HEK293 (cell line): ENCODE data around the gene ANXA3.

Experiments used
- CTCF ChIA-PET: fragments of 350-600 bp; formaldehyde crosslinking; extraction: SDS; loops from one replicate; lab custom pipeline; 2021; ENCODE audit warnings: antibody characterized with exemption; lab: Yijun Ruan, JAX
- POLR2A ChIA-PET: fragments of 300-600 bp; formaldehyde crosslinking; extraction: SDS; loops from one replicate; lab custom pipeline; 2020; ENCODE audit warnings: antibody characterized with exemption, inconsistent platforms; lab: Yijun Ruan, JAX
- H3K27ac ChIP-seq: fragments of 200-500 bp; sonication (Bioruptor generic); 2 replicates; pipeline ENCODE4 v1.5.1; 2014; ENCODE audit warnings: low read depth, low read length, control low read depth, inconsistent platforms; ENCODE audit errors: extremely low read depth
- H3K36me3 ChIP-seq, 2 experiments: fragments of 200-500 bp in 1 of 2; sonication (Bioruptor generic) in 1 of 2; 1 replicate in 1 of 2; 2 replicates in 1 of 2; pipeline ENCODE4 v1.5.1; 2014 to 2017; ENCODE audit warnings: inconsistent platforms in 2 of 2, low read length in 2 of 2; ENCODE audit not compliant: control insufficient read depth in 2 of 2, insufficient read depth in 1 of 2
- H3K4me1 ChIP-seq: fragments of 200-500 bp; sonication (Bioruptor generic); 2 replicates; pipeline ENCODE4 v1.5.1; 2014; ENCODE audit warnings: mild to moderate bottlenecking, low read length, inconsistent platforms; ENCODE audit not compliant: control insufficient read depth, insufficient read depth
- H3K4me3 ChIP-seq: 2 replicates; pipeline ENCODE4 v1.5.1; 2011; ENCODE audit warnings: low read depth, mild to moderate bottlenecking, control low read depth, low read length, moderate library complexity
- H3K9me3 ChIP-seq: fragments of 200-500 bp; sonication (Bioruptor generic); 2 replicates; pipeline ENCODE4 v1.5.1; 2014; ENCODE audit warnings: low read depth, low read length, inconsistent platforms; ENCODE audit not compliant: control insufficient read depth, insufficient read depth
- ELK4 ChIP-seq: IDR thresholded peaks from 2 replicates; pipeline ENCODE4 v1.6.1; 2011; ENCODE audit warnings: mild to moderate bottlenecking, low read depth, low read length, borderline replicate concordance
- FEZF1 ChIP-seq: fragments of 450-650 bp; formaldehyde crosslinking; IDR thresholded peaks from 2 replicates; pipeline ENCODE4 v1.5.1; 2016; ENCODE audit warnings: missing biosample characterization, missing genetic modification characterization
- GLI2 ChIP-seq: fragments of 450-650 bp; formaldehyde crosslinking; IDR thresholded peaks from 2 replicates; pipeline ENCODE4; 2017; ENCODE audit warnings: missing biosample characterization, missing genetic modification characterization, low read depth, borderline replicate concordance
- KLF16 ChIP-seq: fragments of 450-650 bp; formaldehyde crosslinking; IDR thresholded peaks from 2 replicates; pipeline ENCODE4 v1.5.1; 2017; ENCODE audit warnings: missing biosample characterization, missing genetic modification characterization
- OVOL3 ChIP-seq: fragments of 450-650 bp; formaldehyde crosslinking; IDR thresholded peaks from 2 replicates; pipeline ENCODE4 v1.5.1; 2016; ENCODE audit warnings: missing biosample characterization, missing genetic modification characterization
- PRDM1 ChIP-seq: fragments of 450-650 bp; formaldehyde crosslinking; IDR thresholded peaks from 2 replicates; pipeline ENCODE4; 2016; ENCODE audit warnings: missing biosample characterization, missing genetic modification characterization
- SALL2 ChIP-seq: fragments of 450-650 bp; formaldehyde crosslinking; IDR thresholded peaks from 2 replicates; pipeline ENCODE4 v1.5.0; 2017; ENCODE audit warnings: missing biosample characterization, mild to moderate bottlenecking, missing genetic modification characterization, borderline replicate concordance
- ZEB2 ChIP-seq: fragments of 450-650 bp; formaldehyde crosslinking; IDR thresholded peaks from 2 replicates; pipeline ENCODE4 v1.5.1; 2016; ENCODE audit warnings: missing biosample characterization, missing genetic modification characterization
- ZFHX2 ChIP-seq: fragments of 450-650 bp; formaldehyde crosslinking; conservative IDR thresholded peaks from 2 replicates; pipeline ENCODE4 v1.5.1; 2016; ENCODE audit warnings: missing biosample characterization, missing genetic modification characterization
- ZNF248 ChIP-seq: fragments of 450-650 bp; formaldehyde crosslinking; IDR thresholded peaks from 2 replicates; pipeline ENCODE4 v1.5.1; 2017; ENCODE audit warnings: missing biosample characterization, missing genetic modification characterization
- ZNF335 ChIP-seq: fragments of 450-650 bp; formaldehyde crosslinking; conservative IDR thresholded peaks from 2 replicates; pipeline ENCODE4 v1.5.1; 2016; ENCODE audit warnings: missing biosample characterization, missing genetic modification characterization
- ZNF654 ChIP-seq: fragments of 450-650 bp; formaldehyde crosslinking; IDR thresholded peaks from 2 replicates; pipeline ENCODE4 v1.5.1; 2016; ENCODE audit warnings: low read depth, missing biosample characterization, missing genetic modification characterization
- ZNF701 ChIP-seq: fragments of 450-650 bp; formaldehyde crosslinking; IDR thresholded peaks from 2 replicates; pipeline ENCODE4 v1.5.1; 2016; ENCODE audit warnings: missing biosample characterization, missing genetic modification characterization
- ZNF768 ChIP-seq: fragments of 450-650 bp; formaldehyde crosslinking; IDR thresholded peaks from 2 replicates; pipeline ENCODE4 v1.5.1; 2018; ENCODE audit warnings: missing biosample characterization, mild to moderate bottlenecking, missing genetic modification characterization
- ZSCAN23 ChIP-seq: fragments of 450-650 bp; formaldehyde crosslinking; IDR thresholded peaks from 2 replicates; pipeline ENCODE4 v1.5.1; 2016; ENCODE audit warnings: missing biosample characterization, missing genetic modification characterization
- TF ChIP-seq, protein P1 (sequence below): fragments of 450-650 bp; IDR thresholded peaks from 2 replicates; pipeline ENCODE4 v1.5.1; 2018; ENCODE audit warnings: missing biosample characterization, missing genetic modification characterization
- TF ChIP-seq, protein P2 (sequence below): fragments of 450-650 bp; formaldehyde crosslinking; IDR thresholded peaks from 2 replicates; pipeline ENCODE4 v1.5.1; 2016; ENCODE audit warnings: missing biosample characterization, missing genetic modification characterization
- TF ChIP-seq, protein P3 (sequence below): fragments of 450-650 bp; formaldehyde crosslinking; IDR thresholded peaks from 2 replicates; pipeline ENCODE4 v1.5.1; 2016; ENCODE audit warnings: missing biosample characterization, missing genetic modification characterization
- TF ChIP-seq, protein P4 (sequence below): fragments of 450-650 bp; formaldehyde crosslinking; IDR thresholded peaks from 2 replicates; pipeline ENCODE4 v1.5.1; 2016; ENCODE audit warnings: missing biosample characterization, missing genetic modification characterization
- TF ChIP-seq, protein P5 (sequence below): fragments of 450-650 bp; formaldehyde crosslinking; IDR thresholded peaks from 2 replicates; pipeline ENCODE4 v1.5.1; 2016; ENCODE audit warnings: missing biosample characterization, missing genetic modification characterization

Gene ANXA3

DNA sequence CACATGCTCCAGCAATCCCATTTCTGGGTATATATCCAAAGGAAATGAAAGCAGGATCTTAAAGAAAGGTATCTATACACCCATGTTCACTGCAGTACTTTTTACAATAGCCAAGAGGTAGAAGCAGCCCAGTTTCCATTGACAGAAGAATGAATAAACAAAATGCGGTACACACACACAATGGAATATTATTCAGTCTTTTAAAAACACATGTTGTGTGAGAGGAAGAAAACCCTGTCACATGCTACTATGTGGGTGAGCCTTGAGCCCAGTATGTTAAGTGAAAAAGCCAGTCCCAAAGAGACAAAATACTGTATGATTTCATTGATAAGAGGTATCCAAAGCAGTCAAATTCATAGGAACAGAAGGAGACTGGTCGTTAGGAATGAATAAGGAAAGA, 6.3 kb downstream of the ANXA3 start:
- H3K4me1 ChIP-seq, result no peaks in the 10 kb centered on the region
- ChIA-PET CTCF (no interaction called here), POLR2A (no interaction called here)
- H3K27ac ChIP-seq, result no peak overlapping the region
- H3K4me3 ChIP-seq, result no peak overlapping the region
- no peaks in the 10 kb centered on the region for H3K9me3 ChIP-seq
- no peaks in the 10 kb centered on the region for H3K36me3 ChIP-seq
- TF ChIP-seq PRDM1 (tag by site-specific recombination) (no peak), ELK4 (no peak), GLI2 (no peak), ZFHX2 (tag by site-specific recombination) (no peak)
- TF ChIP-seq, protein P1, sequence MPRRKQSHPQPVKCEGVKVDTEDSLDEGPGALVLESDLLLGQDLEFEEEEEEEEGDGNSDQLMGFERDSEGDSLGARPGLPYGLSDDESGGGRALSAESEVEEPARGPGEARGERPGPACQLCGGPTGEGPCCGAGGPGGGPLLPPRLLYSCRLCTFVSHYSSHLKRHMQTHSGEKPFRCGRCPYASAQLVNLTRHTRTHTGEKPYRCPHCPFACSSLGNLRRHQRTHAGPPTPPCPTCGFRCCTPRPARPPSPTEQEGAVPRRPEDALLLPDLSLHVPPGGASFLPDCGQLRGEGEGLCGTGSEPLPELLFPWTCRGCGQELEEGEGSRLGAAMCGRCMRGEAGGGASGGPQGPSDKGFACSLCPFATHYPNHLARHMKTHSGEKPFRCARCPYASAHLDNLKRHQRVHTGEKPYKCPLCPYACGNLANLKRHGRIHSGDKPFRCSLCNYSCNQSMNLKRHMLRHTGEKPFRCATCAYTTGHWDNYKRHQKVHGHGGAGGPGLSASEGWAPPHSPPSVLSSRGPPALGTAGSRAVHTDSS (tag by site-specific recombination), result no peak

DNA sequence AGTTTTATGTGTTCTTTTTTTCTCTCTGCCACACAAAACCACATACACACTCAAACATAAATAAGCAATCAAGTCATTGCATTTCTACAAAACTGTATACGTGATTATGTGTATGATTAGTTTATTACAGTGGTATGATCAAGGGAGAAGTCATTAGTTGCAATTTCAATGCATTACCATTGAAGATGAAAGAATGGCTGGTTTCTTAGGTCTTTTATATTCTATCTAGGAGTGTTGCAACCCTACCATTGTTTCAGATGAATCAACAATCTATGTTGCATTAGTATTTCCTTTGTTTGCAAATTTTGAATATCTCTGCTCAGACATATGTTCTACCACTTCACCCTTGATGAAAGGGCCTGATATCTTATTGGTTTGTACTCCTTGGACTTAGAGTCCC, 6.8 kb downstream of the ANXA3 start:
- Histone ChIP-seq H3K9me3 (no peaks in the 10 kb centered on the region), H3K36me3 (no peaks in the 10 kb centered on the region), H3K4me1 (no peaks in the 10 kb centered on the region), H3K27ac (no peak overlapping the region), H3K4me3 (no peak overlapping the region)
- ChIA-PET CTCF (no interaction called here), POLR2A (no interaction called here)
- peak; percentile 32; the same call in 1 of the 2 replicates for TF ChIP-seq FEZF1 (tag by site-specific recombination)
- TF ChIP-seq, protein P2, sequence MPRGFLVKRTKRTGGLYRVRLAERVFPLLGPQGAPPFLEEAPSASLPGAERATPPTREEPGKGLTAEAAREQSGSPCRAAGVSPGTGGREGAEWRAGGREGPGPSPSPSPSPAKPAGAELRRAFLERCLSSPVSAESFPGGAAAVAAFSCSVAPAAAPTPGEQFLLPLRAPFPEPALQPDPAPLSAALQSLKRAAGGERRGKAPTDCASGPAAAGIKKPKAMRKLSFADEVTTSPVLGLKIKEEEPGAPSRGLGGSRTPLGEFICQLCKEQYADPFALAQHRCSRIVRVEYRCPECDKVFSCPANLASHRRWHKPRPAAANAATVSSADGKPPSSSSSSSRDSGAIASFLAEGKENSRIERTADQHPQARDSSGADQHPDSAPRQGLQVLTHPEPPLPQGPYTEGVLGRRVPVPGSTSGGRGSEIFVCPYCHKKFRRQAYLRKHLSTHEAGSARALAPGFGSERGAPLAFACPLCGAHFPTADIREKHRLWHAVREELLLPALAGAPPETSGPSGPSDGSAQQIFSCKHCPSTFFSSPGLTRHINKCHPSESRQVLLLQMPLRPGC (tag by site-specific recombination), result no peak
- TF ChIP-seq, protein P3, sequence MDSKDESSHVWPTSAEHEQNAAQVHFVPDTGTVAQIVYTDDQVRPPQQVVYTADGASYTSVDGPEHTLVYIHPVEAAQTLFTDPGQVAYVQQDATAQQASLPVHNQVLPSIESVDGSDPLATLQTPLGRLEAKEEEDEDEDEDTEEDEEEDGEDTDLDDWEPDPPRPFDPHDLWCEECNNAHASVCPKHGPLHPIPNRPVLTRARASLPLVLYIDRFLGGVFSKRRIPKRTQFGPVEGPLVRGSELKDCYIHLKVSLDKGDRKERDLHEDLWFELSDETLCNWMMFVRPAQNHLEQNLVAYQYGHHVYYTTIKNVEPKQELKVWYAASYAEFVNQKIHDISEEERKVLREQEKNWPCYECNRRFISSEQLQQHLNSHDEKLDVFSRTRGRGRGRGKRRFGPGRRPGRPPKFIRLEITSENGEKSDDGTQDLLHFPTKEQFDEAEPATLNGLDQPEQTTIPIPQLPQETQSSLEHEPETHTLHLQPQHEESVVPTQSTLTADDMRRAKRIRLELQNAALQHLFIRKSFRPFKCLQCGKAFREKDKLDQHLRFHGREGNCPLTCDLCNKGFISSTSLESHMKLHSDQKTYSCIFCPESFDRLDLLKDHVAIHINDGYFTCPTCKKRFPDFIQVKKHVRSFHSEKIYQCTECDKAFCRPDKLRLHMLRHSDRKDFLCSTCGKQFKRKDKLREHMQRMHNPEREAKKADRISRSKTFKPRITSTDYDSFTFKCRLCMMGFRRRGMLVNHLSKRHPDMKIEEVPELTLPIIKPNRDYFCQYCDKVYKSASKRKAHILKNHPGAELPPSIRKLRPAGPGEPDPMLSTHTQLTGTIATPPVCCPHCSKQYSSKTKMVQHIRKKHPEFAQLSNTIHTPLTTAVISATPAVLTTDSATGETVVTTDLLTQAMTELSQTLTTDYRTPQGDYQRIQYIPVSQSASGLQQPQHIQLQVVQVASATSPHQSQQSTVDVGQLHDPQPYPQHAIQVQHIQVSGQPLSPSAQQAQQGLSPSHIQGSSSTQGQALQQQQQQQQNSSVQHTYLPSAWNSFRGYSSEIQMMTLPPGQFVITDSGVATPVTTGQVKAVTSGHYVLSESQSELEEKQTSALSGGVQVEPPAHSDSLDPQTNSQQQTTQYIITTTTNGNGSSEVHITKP (tag by site-specific recombination), result no peak

- no peak overlapping the region for H3K27ac ChIP-seq
- H3K4me1 ChIP-seq, result no peaks in the 10 kb centered on the region
- POLR2A ChIA-PET, result interaction anchor here (1.0 kb wide), 1 partner anchor 9 kb away, joined by 3 read pairs; no protein-coding TSS in a partner anchor
- H3K36me3 ChIP-seq, result no peaks in the 10 kb centered on the region
- no peaks in the 10 kb centered on the region for H3K9me3 ChIP-seq
- H3K4me3 ChIP-seq, result no peak overlapping the region
- CTCF ChIA-PET, result interaction anchor here (0.6 kb wide), 1 partner anchor 11 kb away, joined by 3 read pairs; no protein-coding TSS in a partner anchor
- TF ChIP-seq OVOL3 (tag by site-specific recombination) (no peak), ZNF248 (tag by site-specific recombination) (no peak), ZEB2 (tag by site-specific recombination) (no peak), KLF16 (tag by site-specific recombination) (no peak), SALL2 (tag by site-specific recombination) (no peak), ZNF768 (tag by site-specific recombination) (no peak), ZNF701 (tag by site-specific recombination) (no peak), ZNF335 (no peak), ZNF654 (tag by site-specific recombination) (no peak), ZSCAN23 (tag by site-specific recombination) (no peak)
- TF ChIP-seq, protein P4, sequence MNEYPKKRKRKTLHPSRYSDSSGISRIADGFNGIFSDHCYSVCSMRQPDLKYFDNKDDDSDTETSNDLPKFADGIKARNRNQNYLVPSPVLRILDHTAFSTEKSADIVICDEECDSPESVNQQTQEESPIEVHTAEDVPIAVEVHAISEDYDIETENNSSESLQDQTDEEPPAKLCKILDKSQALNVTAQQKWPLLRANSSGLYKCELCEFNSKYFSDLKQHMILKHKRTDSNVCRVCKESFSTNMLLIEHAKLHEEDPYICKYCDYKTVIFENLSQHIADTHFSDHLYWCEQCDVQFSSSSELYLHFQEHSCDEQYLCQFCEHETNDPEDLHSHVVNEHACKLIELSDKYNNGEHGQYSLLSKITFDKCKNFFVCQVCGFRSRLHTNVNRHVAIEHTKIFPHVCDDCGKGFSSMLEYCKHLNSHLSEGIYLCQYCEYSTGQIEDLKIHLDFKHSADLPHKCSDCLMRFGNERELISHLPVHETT, result no peak
- TF ChIP-seq, protein P5, sequence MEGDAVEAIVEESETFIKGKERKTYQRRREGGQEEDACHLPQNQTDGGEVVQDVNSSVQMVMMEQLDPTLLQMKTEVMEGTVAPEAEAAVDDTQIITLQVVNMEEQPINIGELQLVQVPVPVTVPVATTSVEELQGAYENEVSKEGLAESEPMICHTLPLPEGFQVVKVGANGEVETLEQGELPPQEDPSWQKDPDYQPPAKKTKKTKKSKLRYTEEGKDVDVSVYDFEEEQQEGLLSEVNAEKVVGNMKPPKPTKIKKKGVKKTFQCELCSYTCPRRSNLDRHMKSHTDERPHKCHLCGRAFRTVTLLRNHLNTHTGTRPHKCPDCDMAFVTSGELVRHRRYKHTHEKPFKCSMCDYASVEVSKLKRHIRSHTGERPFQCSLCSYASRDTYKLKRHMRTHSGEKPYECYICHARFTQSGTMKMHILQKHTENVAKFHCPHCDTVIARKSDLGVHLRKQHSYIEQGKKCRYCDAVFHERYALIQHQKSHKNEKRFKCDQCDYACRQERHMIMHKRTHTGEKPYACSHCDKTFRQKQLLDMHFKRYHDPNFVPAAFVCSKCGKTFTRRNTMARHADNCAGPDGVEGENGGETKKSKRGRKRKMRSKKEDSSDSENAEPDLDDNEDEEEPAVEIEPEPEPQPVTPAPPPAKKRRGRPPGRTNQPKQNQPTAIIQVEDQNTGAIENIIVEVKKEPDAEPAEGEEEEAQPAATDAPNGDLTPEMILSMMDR (tag by site-specific recombination), result no peak
Observed at GRCh38 chr4:78560296-78560963, 8.9 kb downstream of the ANXA3 start.
